ENCODE data around the gene FOXK1.

Gene FOXK1

DNA sequence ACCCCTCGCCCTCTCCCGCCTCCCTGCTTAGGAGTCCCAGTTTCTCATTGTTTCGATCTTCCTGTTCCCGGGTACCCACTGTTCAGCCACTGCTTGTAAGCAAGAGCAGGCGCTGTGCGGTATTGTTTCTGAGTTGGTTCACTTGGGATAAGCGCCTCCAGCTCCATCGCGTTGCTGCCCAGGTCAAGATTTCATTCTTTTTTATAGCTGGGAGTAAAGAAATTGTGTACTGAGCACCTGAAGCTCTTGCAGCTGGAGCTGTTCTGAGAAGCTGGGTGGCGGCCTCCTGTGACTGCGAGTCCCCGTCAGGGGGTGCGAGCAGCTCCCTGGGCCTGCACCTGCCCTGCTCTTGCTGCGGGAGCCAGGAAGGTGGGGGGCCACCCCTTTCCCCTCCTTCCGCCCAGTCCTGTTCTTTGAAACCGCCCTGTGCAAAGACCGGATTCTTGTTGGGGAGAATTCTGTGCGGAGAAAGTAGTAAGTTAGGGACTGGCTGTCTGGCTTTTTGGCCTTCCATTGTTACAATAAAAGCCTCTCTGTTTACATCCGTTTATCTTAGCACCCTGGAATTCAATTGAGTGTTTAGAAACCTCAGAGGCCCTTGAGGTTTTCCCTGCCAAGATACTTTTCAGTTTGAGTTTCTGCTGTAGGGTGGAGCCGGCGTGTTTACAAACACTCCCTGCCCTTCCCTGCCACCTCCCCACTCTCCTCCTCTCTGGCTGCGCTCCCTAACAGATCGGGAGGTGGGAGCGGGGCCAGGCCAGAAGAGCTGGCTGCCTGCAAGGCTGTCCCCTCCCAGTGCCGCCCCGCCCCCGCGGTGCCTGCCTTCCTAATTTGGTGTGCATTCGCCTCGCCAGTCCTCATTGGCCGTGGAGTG lies 62.5 kb downstream of the FOXK1 start (continued):
- TF ChIP-seq, protein P1, sequence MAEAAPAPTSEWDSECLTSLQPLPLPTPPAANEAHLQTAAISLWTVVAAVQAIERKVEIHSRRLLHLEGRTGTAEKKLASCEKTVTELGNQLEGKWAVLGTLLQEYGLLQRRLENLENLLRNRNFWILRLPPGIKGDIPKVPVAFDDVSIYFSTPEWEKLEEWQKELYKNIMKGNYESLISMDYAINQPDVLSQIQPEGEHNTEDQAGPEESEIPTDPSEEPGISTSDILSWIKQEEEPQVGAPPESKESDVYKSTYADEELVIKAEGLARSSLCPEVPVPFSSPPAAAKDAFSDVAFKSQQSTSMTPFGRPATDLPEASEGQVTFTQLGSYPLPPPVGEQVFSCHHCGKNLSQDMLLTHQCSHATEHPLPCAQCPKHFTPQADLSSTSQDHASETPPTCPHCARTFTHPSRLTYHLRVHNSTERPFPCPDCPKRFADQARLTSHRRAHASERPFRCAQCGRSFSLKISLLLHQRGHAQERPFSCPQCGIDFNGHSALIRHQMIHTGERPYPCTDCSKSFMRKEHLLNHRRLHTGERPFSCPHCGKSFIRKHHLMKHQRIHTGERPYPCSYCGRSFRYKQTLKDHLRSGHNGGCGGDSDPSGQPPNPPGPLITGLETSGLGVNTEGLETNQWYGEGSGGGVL (tag by site-specific recombination; IDR thresholded peaks at IDR 0.05): peak; percentile 74
- TF ChIP-seq ZBTB17 (tag by site-specific recombination; IDR thresholded peaks at IDR 0.05) (peak; percentile 74; the same call in 1 of the 2 replicates), KLF1 (tag by site-specific recombination; IDR thresholded peaks at IDR 0.05) (peak; percentile 93), ZNF274 (IDR thresholded peaks at IDR 0.05; ENCODE audit: low read length) (no peak), ZNF274 (tag by site-specific recombination; IDR thresholded peaks at IDR 0.05; ENCODE audit: borderline replicate concordance) (no peak), SCRT1 (tag by site-specific recombination; IDR thresholded peaks at IDR 0.05; ENCODE audit: borderline replicate concordance) (no peak), FEZF1 (tag by site-specific recombination; IDR thresholded peaks at IDR 0.05) (peak; percentile 93), ZNF561 (tag by site-specific recombination; IDR thresholded peaks at IDR 0.05; ENCODE audit: borderline replicate concordance) (peak; percentile 62; the same call in 1 of the 2 replicates), ZNF629 (tag by site-specific recombination; IDR thresholded peaks at IDR 0.05) (no peak; the same call in 1 of the 2 replicates), WT1 (tag by site-specific recombination; IDR thresholded peaks at IDR 0.05) (peak; percentile 97), ZNF133 (tag by site-specific recombination; IDR thresholded peaks at IDR 0.05) (no peak), YY1 (tag by site-specific recombination; IDR thresholded peaks at IDR 0.05) (no peak), ZNF184 (tag by site-specific recombination; IDR thresholded peaks at IDR 0.05) (no peak), MYNN (tag by site-specific recombination; IDR thresholded peaks at IDR 0.05; ENCODE audit: borderline replicate concordance) (peak; percentile 71; the same call in 1 of the 2 replicates), AEBP2 (tag by site-specific recombination; IDR thresholded peaks at IDR 0.05; ENCODE audit: borderline replicate concordance) (no peak), KLF16 (tag by site-specific recombination; IDR thresholded peaks at IDR 0.05) (0 out of 2 replicates have a peak, but pooled peaks have one; percentile 22), BCL11B (tag by site-specific recombination; IDR thresholded peaks at IDR 0.05; ENCODE audit: low read depth) (no peak), ZSCAN18 (tag by site-specific recombination; IDR thresholded peaks at IDR 0.05) (no peak), TCF7L2 (IDR thresholded peaks at IDR 0.05; ENCODE audit: borderline replicate concordance, low read depth, low read length) (no peak), ZNF837 (tag by site-specific recombination; IDR thresholded peaks at IDR 0.05) (no peak), ZNF211 (tag by site-specific recombination; IDR thresholded peaks at IDR 0.05; ENCODE audit: low read depth) (no peak), ZNF302 (tag by site-specific recombination; IDR thresholded peaks at IDR 0.05; ENCODE audit: low read depth) (no peak), ZBTB21 (tag by site-specific recombination; IDR thresholded peaks at IDR 0.05) (no peak), ZNF37A (tag by site-specific recombination; IDR thresholded peaks at IDR 0.05) (no peak), ZSCAN16 (tag by site-specific recombination; IDR thresholded peaks at IDR 0.05) (peak; percentile 89), ZNF132 (tag by site-specific recombination; IDR thresholded peaks at IDR 0.05; ENCODE audit: borderline replicate concordance) (no peak), ZNF394 (tag by site-specific recombination; IDR thresholded peaks at IDR 0.05; ENCODE audit: borderline replicate concordance) (no peak), ZBTB49 (tag by site-specific recombination; IDR thresholded peaks at IDR 0.05; ENCODE audit: low read depth) (no peak), TRIM28 (IDR thresholded peaks at IDR 0.05; ENCODE audit: borderline replicate concordance, low read length) (0 out of 2 replicates have a peak, but pooled peaks have one; percentile 38), ZNF623 (tag by site-specific recombination; IDR thresholded peaks at IDR 0.05) (no peak)
- TF ChIP-seq, protein P2, sequence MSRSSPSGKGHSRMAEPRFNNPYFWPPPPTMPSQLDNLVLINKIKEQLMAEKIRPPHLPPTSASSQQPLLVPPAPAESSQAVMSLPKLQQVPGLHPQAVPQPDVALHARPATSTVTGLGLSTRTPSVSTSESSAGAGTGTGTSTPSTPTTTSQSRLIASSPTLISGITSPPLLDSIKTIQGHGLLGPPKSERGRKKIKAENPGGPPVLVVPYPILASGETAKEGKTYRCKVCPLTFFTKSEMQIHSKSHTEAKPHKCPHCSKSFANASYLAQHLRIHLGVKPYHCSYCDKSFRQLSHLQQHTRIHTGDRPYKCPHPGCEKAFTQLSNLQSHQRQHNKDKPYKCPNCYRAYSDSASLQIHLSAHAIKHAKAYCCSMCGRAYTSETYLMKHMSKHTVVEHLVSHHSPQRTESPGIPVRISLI (tag by site-specific recombination; IDR thresholded peaks at IDR 0.05): no peak
